ENCODE data around the gene NUP133.
A peak's percentile ranks its signal among the peaks of the same experiment; 100 is the strongest.
"Not testable (repeated sequence)": the region's sequence is repeated elsewhere in the genome, so short reads cannot be mapped to it uniquely, and the experiment has no call there.

The NUP133 gene

GRCh38 chr1:229514578-229515275, 6.6 kb upstream of the NUP133 start:
- no peaks in the 10 kb centered on the region for H3K4me1 Mint-ChIP-seq
- H3K27me3 Mint-ChIP-seq (ENCODE audit: low read depth) = peaks cover 3% of the 10 kb centered on the region
- no peaks in the 10 kb centered on the region for H3K9me3 Mint-ChIP-seq
- peaks cover 9% of the 10 kb centered on the region for H3K36me3 Mint-ChIP-seq (ENCODE audit: low read depth)
- no peak overlapping the region for H3K27ac Mint-ChIP-seq
- H3K4me3 Mint-ChIP-seq = no peak overlapping the region
- TF ChIP-seq CTCF (IDR thresholded peaks at IDR 0.05; ENCODE audit: unreplicated experiment in 3 of 3) = peak; percentile 79 to 85 (median 83)

- H3K36me3 Mint-ChIP-seq (ENCODE audit: low read depth); H3K27ac Mint-ChIP-seq; H3K9me3 Mint-ChIP-seq; H3K4me3 Mint-ChIP-seq; H3K27me3 Mint-ChIP-seq (ENCODE audit: low read depth): not testable (repeated sequence)
- peaks cover 20% of the 10 kb centered on the region for H3K4me1 Mint-ChIP-seq
Observed at GRCh38 chr1:229511625-229512024, 3.5 kb upstream of the NUP133 start.

- not testable (repeated sequence) for H3K9me3 Mint-ChIP-seq; H3K27me3 Mint-ChIP-seq (ENCODE audit: low read depth); H3K4me3 Mint-ChIP-seq; H3K27ac Mint-ChIP-seq; H3K36me3 Mint-ChIP-seq (ENCODE audit: low read depth)
- peaks cover 22% of the 10 kb centered on the region for H3K4me1 Mint-ChIP-seq
Observed at GRCh38 chr1:229511201-229511600, 3.1 kb upstream of the NUP133 start.

GRCh38 chr1:229509576-229509975, 1.4 kb upstream of the NUP133 start:
- TF ChIP-seq CTCF (IDR thresholded peaks at IDR 0.05; ENCODE audit: unreplicated experiment in 3 of 3) = no peak
- Mint-ChIP-seq H3K27ac (peak overlapping the region; percentile 99), H3K9me3 (no peaks in the 10 kb centered on the region), H3K4me1 (peaks cover 22% of the 10 kb centered on the region), H3K36me3 (ENCODE audit: low read depth) (peaks cover 5% of the 10 kb centered on the region), H3K27me3 (ENCODE audit: low read depth) (peaks cover 3% of the 10 kb centered on the region), H3K4me3 (peak overlapping the region; percentile 89 to 92 (median 91))

- H3K27ac Mint-ChIP-seq = peak overlapping the region; percentile 99
- no peak for TF ChIP-seq CTCF (IDR thresholded peaks at IDR 0.05; ENCODE audit: unreplicated experiment in 3 of 3)
- peaks cover 22% of the 10 kb centered on the region for H3K4me1 Mint-ChIP-seq
Observed at GRCh38 chr1:229508823-229509337, 739 bp upstream of the NUP133 start.

GRCh38 chr1:229507502-229507901, 639 bp downstream of the NUP133 start:
- H3K4me3 Mint-ChIP-seq = peak overlapping the region; percentile 89 to 92 (median 91)
- peak overlapping the region; percentile 99 for H3K27ac Mint-ChIP-seq
- peaks cover 22% of the 10 kb centered on the region for H3K4me1 Mint-ChIP-seq
- no peak for TF ChIP-seq CTCF (IDR thresholded peaks at IDR 0.05; ENCODE audit: unreplicated experiment in 3 of 3)
- peaks cover 9% of the 10 kb centered on the region for H3K36me3 Mint-ChIP-seq (ENCODE audit: low read depth)
- H3K9me3 Mint-ChIP-seq = no peaks in the 10 kb centered on the region
- no peaks in the 10 kb centered on the region for H3K27me3 Mint-ChIP-seq (ENCODE audit: low read depth)

More at GRCh38 chr1:229508823-229509337, 739 bp upstream of the NUP133 start:
- H3K36me3 Mint-ChIP-seq (ENCODE audit: low read depth) = peaks cover 9% of the 10 kb centered on the region
- peak overlapping the region; percentile 89 to 92 (median 91) for H3K4me3 Mint-ChIP-seq
- H3K27me3 Mint-ChIP-seq (ENCODE audit: low read depth) = peaks cover 3% of the 10 kb centered on the region
- no peaks in the 10 kb centered on the region for H3K9me3 Mint-ChIP-seq

GRCh38 chr1:229506633-229507032, 1.5 kb downstream of the NUP133 start:
- H3K27ac Mint-ChIP-seq = peak overlapping the region in 2 of 3 experiments; percentile 49 to 99
- peaks cover 22% of the 10 kb centered on the region for H3K4me1 Mint-ChIP-seq
- TF ChIP-seq CTCF (IDR thresholded peaks at IDR 0.05; ENCODE audit: unreplicated experiment in 3 of 3) = no peak
- H3K36me3 Mint-ChIP-seq (ENCODE audit: low read depth) = peaks cover 9% of the 10 kb centered on the region
- H3K9me3 Mint-ChIP-seq = no peaks in the 10 kb centered on the region
- H3K27me3 Mint-ChIP-seq (ENCODE audit: low read depth) = no peaks in the 10 kb centered on the region
- H3K4me3 Mint-ChIP-seq = peak overlapping the region; percentile 89 to 92 (median 91)
